ENCODE measurements around the gene RNF114. TPM values are rescaled to one million over a fixed set of nuclear protein-coding genes. Genes with fewer than 3 reads are reported as not detected.

Gene RNF114
- polyA plus RNA-seq, 1 donor (not counting 4 experiments of a cell fraction or from before 2014, with no cell fraction given) = 58.4 TPM

DNA sequence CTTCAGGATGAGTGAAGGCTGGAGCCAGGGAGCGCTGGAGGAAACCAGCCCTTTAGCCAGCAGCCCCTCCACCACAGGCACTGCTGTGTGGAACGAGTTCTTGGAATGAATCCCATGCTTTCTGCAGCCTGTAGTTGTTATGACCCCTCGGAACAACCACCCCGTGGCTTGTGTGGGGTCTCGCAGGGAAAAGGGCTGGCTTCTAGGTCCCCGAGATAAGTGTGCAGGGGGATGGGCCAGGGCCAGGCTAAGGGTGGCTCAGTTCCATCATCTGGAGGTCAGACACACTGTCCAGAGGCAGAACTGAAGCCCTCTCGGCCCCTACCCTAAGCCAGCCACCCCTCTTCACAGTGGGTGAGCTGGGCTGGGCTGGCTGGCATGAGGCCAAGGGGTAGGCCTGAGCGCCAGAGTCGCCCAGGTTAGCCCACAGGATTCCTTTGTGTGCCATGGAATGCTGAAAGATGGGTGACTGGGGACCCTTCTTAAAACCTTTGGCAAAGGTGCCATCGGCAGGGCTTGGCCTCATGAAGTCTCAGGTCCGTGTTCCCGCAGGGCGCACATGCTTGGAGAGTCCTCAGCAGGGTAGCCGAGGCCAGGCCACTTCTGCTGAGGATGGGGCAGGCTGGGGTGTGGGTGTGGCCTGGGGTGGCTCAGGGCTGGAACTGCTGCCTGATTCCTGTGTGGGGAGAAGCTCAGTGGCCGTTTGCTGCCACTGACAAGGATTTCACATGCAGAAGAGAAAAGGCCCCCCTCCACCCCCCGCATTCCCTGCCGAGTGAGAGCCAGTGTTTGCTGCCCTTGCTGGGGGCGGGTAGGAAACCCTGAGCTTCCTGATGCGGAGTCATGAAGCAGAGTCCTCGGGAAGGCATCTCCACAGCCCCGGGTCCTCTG lies 45.5 kb upstream of the RNF114 start:
- Histone ChIP-seq H3K4me3 (ENCODE audit: control insufficient read depth in 2 of 3, extremely low read depth in 1 of 3, insufficient read depth in 2 of 3, low read depth in 1 of 3, low read length in 3 of 3) (no peak overlapping the region), H3K4me2 (ENCODE audit: control insufficient read depth, extremely low read depth, insufficient read depth, low read depth, low read length) (no peak overlapping the region), H3K27ac (ENCODE audit: control insufficient read depth, insufficient read depth, low read length) (no peak overlapping the region), H3K9me1 (ENCODE audit: control insufficient read depth, extremely low read depth, insufficient read depth, low read length) (no peaks in the 10 kb centered on the region), H4K20me1 (ENCODE audit: control insufficient read depth, extremely low read depth, insufficient read depth, low read length) (no peaks in the 10 kb centered on the region), H3K9me3 (ENCODE audit: control insufficient read depth, low read depth, low read length) (no peaks in the 10 kb centered on the region), H3K27me3 (ENCODE audit: control insufficient read depth, extremely low read depth, insufficient read depth, low read length) (no peaks in the 10 kb centered on the region), H3K36me3 (ENCODE audit: control insufficient read depth in 2 of 2, extremely low read depth in 1 of 2, insufficient read depth in 2 of 2, low read length in 2 of 2) (peaks cover 3 to 6% of the 10 kb centered on the region in 2 experiments), H2AFZ (ENCODE audit: control insufficient read depth, low read length) (no peak overlapping the region), H3K4me1 (ENCODE audit: control insufficient read depth, extremely low read depth, insufficient read depth, low read length) (no peaks in the 10 kb centered on the region), H3K79me2 (ENCODE audit: control insufficient read depth, insufficient read depth, low read length) (no peaks in the 10 kb centered on the region), H3K9ac (ENCODE audit: control insufficient read depth, extremely low read depth, insufficient read depth, low read length) (no peak overlapping the region)
- DNase-seq (ENCODE audit: low read depth, low spot score) = no peak
- TF ChIP-seq, protein P1, sequence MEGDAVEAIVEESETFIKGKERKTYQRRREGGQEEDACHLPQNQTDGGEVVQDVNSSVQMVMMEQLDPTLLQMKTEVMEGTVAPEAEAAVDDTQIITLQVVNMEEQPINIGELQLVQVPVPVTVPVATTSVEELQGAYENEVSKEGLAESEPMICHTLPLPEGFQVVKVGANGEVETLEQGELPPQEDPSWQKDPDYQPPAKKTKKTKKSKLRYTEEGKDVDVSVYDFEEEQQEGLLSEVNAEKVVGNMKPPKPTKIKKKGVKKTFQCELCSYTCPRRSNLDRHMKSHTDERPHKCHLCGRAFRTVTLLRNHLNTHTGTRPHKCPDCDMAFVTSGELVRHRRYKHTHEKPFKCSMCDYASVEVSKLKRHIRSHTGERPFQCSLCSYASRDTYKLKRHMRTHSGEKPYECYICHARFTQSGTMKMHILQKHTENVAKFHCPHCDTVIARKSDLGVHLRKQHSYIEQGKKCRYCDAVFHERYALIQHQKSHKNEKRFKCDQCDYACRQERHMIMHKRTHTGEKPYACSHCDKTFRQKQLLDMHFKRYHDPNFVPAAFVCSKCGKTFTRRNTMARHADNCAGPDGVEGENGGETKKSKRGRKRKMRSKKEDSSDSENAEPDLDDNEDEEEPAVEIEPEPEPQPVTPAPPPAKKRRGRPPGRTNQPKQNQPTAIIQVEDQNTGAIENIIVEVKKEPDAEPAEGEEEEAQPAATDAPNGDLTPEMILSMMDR (optimal IDR thresholded peaks at IDR 0.05 in 1 of 3, IDR thresholded peaks at IDR 0.05 in 1 of 3, conservative IDR thresholded peaks at IDR 0.05 in 1 of 3; ENCODE audit: extremely low read depth in 1 of 3, insufficient read depth in 2 of 3, low read length in 3 of 3) = no peak
- TF ChIP-seq EZH2 (IDR thresholded peaks at IDR 0.05; ENCODE audit: low read length) = no peak
- FAIRE-seq = no peak
- dilution Hi-C loops (cut with MboI; ENCODE audit: extremely low pct_ligation_motif_present, low sequenced_read_pairs) = no loop called here

DNA sequence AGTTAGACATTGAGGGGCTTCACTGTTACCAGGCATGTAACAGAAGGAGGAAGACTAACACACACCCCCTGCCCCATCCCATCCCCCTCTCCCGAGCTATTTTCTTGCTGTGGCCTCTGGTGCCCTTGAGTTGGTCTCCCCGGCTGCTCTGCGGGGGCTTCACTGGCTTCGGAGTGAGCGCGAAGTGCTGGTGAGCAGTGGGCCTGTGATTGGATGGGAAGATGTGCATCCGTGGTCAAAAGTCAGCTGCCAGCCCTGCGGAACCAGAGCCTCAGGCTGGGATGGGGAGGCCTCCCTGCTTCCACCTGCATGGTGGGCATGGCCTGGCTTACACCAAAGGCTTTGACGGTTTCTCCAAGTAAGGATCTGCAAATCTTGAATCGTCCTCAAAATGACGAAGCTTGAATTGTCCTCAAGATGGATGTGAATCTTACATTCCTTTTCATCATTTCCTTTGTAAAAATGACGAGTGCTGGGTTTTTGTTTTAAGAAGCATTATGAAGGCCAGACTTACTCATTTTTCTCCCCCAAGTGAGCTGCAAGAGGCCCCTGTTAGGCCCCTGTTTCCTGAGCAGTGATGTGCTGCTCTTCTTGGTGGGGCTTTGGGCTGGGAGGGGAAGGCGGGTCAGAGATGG lies 44.6 kb upstream of the RNF114 start:
- dilution Hi-C loops (cut with MboI; ENCODE audit: extremely low pct_ligation_motif_present, low sequenced_read_pairs) = no loop called here
- Histone ChIP-seq H3K4me3 (ENCODE audit: control insufficient read depth in 2 of 3, extremely low read depth in 1 of 3, insufficient read depth in 2 of 3, low read depth in 1 of 3, low read length in 3 of 3) (no peak overlapping the region), H3K79me2 (ENCODE audit: control insufficient read depth, insufficient read depth, low read length) (no peaks in the 10 kb centered on the region), H3K9me1 (ENCODE audit: control insufficient read depth, extremely low read depth, insufficient read depth, low read length) (no peaks in the 10 kb centered on the region), H3K4me1 (ENCODE audit: control insufficient read depth, extremely low read depth, insufficient read depth, low read length) (no peaks in the 10 kb centered on the region), H3K9ac (ENCODE audit: control insufficient read depth, extremely low read depth, insufficient read depth, low read length) (no peak overlapping the region), H3K9me3 (ENCODE audit: control insufficient read depth, low read depth, low read length) (no peaks in the 10 kb centered on the region), H4K20me1 (ENCODE audit: control insufficient read depth, extremely low read depth, insufficient read depth, low read length) (no peaks in the 10 kb centered on the region), H3K27ac (ENCODE audit: control insufficient read depth, insufficient read depth, low read length) (no peak overlapping the region), H3K27me3 (ENCODE audit: control insufficient read depth, extremely low read depth, insufficient read depth, low read length) (no peaks in the 10 kb centered on the region), H2AFZ (ENCODE audit: control insufficient read depth, low read length) (no peak overlapping the region), H3K36me3 (ENCODE audit: control insufficient read depth in 2 of 2, extremely low read depth in 1 of 2, insufficient read depth in 2 of 2, low read length in 2 of 2) (peaks cover 3 to 6% of the 10 kb centered on the region in 2 experiments), H3K4me2 (ENCODE audit: control insufficient read depth, extremely low read depth, insufficient read depth, low read depth, low read length) (no peak overlapping the region)
- FAIRE-seq = no peak
- no peak for DNase-seq (ENCODE audit: low read depth, low spot score)
- TF ChIP-seq, protein P1 (optimal IDR thresholded peaks at IDR 0.05 in 1 of 3, IDR thresholded peaks at IDR 0.05 in 1 of 3, conservative IDR thresholded peaks at IDR 0.05 in 1 of 3; ENCODE audit: extremely low read depth in 1 of 3, insufficient read depth in 2 of 3, low read length in 3 of 3) = no peak
- no peak for TF ChIP-seq EZH2 (IDR thresholded peaks at IDR 0.05; ENCODE audit: low read length)
